Activated CD4-positive, alpha-beta T cell treated with anti-CD3 and anti-CD28 coated beads, Interleukin-2, amount 50 U/mL, for 1 hour (primary cell): Measurements from ENCODE around the gene FLYWCH1.

ENCODE experiments used
- DNase-seq: peaks from one replicate; pipeline ENCODE4 v3.0.0-alpha.2; 2020

The FLYWCH1 gene

DNA sequence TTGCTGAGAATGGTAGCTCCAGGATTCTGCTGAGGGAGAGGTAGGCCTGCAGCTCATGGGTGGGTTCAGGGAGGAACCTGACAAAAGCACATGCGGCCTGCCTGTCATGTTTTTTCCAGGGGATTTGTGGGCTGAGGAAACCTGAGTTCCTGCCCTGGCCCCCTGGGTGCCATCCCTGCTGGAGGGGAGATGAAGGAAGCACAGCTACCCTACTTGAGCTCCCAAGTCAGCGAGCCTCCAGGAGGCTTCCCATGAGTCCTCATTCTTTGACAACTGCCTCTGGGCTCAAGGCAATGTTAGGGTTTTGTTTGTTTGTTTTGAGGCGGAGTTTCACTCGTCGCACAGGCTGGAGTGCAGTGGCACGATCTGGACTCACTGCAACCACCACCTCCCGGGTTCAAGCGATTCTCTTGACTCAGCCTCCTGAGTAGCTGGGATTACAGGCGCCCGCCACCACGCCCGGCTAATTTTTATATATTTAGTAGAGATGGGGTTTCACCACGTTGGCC is 12.1 kb upstream of the FLYWCH1 start:
- no peak for DNase-seq

DNA sequence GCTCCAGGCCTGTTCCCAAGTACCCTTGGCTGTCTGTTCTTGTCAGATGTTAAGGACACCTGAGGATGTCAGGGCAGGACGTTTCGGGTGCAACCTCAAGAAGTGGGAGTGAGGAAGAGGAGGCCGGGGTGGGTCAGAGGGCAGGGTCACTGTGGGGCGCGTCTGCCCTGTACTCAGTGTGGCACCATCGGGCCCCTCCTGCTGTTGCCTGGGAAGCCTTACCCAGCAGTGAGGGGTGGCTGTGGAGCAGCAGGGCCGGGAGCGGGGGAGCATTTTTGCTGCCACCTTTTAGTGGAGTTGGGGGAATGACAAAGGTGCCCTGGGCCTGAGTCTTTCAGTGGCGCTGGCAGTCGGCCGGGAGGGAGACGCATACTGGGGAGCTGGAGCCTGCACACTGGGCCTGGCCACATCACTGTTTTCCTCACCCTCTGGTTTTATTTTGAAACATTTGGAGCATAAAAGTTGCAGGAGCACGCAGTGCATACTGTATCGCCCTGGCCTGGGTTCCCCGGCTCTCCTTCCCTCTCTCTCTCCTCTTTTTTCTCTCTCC is 11.1 kb upstream of the FLYWCH1 start:
- no peak for DNase-seq

DNA sequence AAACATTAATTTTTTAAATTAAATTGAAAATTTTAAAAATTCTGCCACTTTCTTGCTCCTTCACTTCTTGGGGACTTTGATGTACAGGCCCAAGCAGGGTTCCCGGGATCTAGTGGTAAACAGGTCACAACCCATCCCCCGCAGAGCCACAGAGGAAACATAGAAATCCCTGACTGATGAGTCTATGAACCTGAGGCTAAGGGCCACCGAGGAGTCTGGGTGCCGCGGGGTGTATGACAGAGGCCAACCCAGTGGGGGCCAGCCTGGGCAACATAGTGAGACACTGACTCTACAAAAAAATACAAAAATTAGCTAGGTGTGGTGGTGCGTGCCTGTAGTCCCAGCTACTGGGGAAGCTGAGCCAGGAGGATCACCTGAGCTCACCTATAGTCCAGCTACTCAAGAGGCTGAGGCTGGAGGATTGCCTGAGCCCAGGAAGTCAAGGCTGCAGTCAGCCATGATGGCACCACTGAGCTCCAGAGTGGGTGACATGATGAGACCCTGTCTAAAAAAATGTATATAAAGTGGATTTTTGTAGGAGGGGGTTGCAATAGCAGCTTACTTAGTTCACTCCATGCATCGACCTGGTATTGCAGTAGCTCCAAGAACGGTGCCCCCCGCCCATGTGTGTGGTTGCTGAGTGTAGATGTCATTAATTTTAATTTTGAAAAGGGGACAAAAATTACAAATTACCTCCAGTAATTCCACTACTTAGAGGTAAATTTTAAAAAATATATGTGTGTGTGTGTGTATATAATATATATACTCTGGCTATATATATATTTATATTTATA is 9.2 kb upstream of the FLYWCH1 start:
- no peak for DNase-seq

DNA sequence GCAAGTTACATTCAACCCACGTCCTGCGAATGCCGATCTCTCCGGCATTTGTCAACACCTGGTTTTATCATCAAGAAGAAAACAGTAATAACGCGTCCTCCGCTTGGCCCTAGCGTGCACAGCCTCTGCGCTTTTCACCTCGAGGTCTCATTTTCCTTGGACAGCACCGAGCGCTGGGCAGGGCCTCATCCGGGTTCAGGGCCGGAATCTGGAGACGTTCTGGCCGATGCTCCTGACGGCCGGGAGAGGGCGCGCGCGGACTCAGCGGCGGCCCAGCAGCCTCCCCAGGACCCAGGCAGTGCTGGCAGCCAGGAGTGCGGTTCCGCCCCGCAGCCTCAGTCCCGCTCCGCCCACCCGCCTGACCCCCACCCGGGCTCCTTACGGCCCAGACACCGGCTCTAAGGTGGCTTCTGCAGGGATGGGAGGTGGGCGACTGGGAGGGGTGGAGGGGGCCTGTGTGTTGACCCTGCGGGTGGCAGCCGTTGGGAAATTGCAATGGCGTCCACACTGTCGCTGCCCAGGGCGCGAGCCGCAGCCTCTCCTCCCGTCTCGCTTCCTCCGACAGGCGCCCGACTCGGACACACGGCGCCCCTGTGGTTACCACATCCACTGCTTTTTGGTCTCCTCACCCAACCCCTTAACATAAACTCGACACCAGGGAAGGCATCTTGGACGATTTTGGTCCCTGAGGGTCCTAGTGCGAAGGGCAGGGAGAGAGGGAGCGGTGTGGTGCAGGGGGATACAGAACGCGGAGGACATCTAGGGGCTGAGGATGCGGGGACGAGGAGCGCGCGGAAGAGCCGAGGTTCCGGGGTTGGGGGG is 7.4 kb upstream of the FLYWCH1 start:
- DNase-seq = peak; percentile 69

- DNase-seq = no peak
Measured at GRCh38 chr16:2904922-2905240, 6.8 kb upstream of the FLYWCH1 start.

GRCh38 chr16:2905241-2905987 is 6.3 kb upstream of the FLYWCH1 start:
- DNase-seq = peak; percentile 89

DNA sequence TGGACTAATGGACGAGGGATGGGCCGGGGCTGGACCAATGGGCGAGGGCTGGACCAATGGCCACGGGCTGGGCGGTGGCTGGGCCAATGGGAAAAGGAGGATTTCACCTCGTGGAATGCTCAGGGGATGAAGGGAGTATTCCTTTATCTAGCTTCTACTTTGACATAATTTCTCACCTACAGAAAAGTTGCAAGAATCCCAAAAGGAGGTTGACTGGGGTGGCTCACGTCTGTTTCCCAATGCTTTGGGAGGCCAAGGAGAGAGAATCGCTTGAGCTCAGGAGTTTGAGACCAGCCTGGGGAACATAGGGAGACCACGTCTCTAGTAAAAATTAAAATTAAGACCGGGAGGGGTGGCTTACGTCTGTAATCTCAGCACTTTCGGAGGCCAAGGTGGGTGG is 5.7 kb upstream of the FLYWCH1 start:
- DNase-seq = no peak

DNA sequence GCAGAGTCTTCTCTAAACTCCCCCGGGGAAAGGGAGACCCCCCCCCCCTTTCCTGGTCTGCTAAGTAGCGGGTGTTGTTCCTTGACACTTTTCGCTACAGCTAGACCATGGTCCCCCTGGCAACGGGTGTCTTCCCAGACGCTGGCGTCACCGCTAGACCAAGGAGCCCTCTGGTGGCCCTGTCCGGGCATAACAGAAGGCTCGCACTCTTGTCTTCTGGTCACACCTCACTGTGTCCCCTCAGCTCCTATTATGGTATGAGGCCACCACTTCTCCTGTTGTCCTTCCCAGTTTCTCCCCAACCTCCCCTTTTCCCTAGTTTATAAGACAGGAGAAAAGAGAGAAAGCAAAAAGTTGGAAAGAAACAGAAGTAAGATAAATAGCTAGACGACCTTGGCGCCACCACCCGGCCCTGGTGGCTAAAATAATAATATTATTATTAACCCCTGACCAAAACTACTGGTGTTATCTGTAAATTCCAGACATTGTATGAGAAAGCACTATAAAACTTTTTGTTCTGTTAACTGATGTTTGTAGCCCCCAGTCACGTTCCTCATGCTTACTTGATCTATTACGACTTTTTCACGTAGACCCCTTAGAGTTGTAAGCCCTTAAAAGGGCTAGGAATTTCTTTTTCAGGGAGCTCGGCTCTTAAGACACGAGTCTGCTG is 4.5 kb upstream of the FLYWCH1 start:
- DNase-seq = peak; percentile 42

- DNase-seq = no peak
Measured at GRCh38 chr16:2910441-2910969, 1.2 kb upstream of the FLYWCH1 start.

GRCh38 chr16:2912330-2913199 is 834 bp downstream of the FLYWCH1 start:
- DNase-seq = peak; percentile 23

GRCh38 chr16:2913603-2914002 is 1.9 kb downstream of the FLYWCH1 start:
- DNase-seq = no peak

- no peak for DNase-seq
Measured at GRCh38 chr16:2914233-2914632, 2.5 kb downstream of the FLYWCH1 start.

- DNase-seq = no peak
Measured at GRCh38 chr16:2915196-2915929, 3.6 kb downstream of the FLYWCH1 start.

- peak; percentile 61 for DNase-seq
Measured at GRCh38 chr16:2919511-2920255, 8.0 kb downstream of the FLYWCH1 start.

- DNase-seq = no peak
Measured at GRCh38 chr16:2923481-2923880, 11.8 kb downstream of the FLYWCH1 start.

- no peak for DNase-seq
Measured at GRCh38 chr16:2924901-2925755, 13.4 kb downstream of the FLYWCH1 start.

DNA sequence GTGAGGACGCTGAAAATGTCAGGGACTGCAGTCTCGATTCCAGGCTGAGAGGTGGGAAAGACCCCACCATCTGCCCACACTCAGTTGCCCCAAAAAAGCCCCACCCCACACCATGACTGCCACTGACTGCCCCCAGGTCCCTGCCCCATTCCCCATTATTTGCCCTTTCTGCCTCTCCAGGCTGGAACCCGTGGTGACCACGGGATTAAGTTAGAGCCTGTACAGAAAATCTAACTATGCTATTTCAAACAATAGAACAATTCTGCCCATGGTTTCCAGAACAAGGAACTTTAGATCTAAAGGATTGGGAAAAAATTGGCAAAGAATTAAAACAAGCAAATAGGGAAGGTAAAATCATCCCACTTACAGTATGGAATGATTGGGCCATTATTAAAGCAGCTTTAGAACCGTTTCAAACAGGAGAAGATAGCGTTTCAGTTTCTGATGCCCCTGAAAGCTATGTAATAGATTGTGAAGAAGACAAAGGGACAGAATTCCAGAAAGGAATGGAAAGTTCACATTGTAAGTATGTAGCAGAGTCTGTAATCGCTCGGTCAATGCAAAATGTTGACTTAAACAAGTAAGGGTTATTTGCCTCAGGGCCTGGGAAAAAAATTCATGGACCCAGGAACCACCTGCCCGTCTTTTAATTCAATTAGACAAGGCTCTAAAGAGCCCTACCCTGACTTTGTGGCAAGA is 14.4 kb downstream of the FLYWCH1 start:
- no peak for DNase-seq

DNA sequence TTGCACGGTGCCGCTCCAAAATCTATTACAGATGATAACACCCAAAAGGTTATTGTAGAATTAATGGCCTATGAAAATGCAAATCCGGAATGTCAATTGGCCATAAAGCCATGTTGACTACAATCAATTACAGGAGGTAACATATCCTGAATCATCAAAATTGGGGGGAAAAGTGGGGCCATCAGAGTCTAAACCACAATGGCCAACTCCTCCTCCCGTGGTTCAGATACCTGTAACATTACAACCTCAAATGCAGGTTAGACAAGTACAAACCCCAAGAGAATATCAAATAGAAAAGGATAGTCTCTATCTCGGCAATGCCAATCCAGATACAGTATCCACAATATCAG is 14.9 kb downstream of the FLYWCH1 start:
- no peak for DNase-seq
